DND-41 (cell line): ENCODE results near the gene GAS7.

Experiments used
- EZH2 ChIP-seq: IDR thresholded peaks from 3 replicates; pipeline ENCODE4 v1.6.1; 2012; ENCODE audit warnings: borderline replicate concordance, low read depth, mild to moderate bottlenecking, moderate library complexity, low read length, inconsistent platforms; ENCODE audit not compliant: severe bottlenecking
- TF ChIP-seq, protein P1 (sequence below): IDR thresholded peaks from 2 replicates; pipeline ENCODE4 v1.5.1; 2012; ENCODE audit warnings: borderline replicate concordance, low read length, moderate library complexity, mild to moderate bottlenecking; ENCODE audit not compliant: poor library complexity, severe bottlenecking; ENCODE audit errors: extremely low read depth

DNA sequence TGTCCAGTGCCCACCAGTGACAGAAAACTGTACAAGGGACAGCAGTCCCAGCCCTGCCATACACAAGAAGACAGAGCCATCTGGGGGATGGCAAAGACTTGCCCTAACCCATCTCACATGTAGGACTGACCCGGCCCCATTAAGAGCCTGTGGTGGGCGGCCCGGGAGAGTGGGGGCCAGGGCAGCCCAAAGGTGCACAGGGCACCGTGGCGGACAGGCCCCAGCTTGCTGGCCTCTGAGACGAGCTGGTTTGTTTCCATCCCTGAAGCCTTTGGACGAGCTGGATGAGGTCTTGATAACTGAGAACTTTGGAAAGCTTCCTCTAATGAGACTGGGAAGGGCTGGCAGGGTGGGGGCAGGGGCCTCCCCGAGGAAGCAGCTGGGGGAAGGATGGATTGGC is 282.3 kb downstream of the GAS7 start:
- TF ChIP-seq, protein P1, sequence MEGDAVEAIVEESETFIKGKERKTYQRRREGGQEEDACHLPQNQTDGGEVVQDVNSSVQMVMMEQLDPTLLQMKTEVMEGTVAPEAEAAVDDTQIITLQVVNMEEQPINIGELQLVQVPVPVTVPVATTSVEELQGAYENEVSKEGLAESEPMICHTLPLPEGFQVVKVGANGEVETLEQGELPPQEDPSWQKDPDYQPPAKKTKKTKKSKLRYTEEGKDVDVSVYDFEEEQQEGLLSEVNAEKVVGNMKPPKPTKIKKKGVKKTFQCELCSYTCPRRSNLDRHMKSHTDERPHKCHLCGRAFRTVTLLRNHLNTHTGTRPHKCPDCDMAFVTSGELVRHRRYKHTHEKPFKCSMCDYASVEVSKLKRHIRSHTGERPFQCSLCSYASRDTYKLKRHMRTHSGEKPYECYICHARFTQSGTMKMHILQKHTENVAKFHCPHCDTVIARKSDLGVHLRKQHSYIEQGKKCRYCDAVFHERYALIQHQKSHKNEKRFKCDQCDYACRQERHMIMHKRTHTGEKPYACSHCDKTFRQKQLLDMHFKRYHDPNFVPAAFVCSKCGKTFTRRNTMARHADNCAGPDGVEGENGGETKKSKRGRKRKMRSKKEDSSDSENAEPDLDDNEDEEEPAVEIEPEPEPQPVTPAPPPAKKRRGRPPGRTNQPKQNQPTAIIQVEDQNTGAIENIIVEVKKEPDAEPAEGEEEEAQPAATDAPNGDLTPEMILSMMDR, result no peak
- TF ChIP-seq EZH2, result no peak
